HepG2 (cell line): ENCODE data around the gene FBXO48. TPM values are rescaled to one million over a fixed set of nuclear protein-coding genes. Genes with fewer than 3 reads are reported as not detected.

Experiments
- IKZF4 ChIP-seq: sonication (generic); formaldehyde crosslinking; IDR thresholded peaks from 2 replicates; pipeline ENCODE4 v1.5.1; 2020; ENCODE audit warnings: borderline replicate concordance, mild to moderate bottlenecking, low read depth, missing genetic modification reagents; ENCODE audit errors: not compliant biosample characterization
- MATR3 ChIP-seq: sonication (generic); formaldehyde crosslinking; IDR thresholded peaks from 2 replicates; pipeline ENCODE4 v1.4.0; 2020; ENCODE audit warnings: missing genetic modification reagents
- MED1 ChIP-seq: sonication (generic); formaldehyde crosslinking; IDR thresholded peaks from 2 replicates; pipeline ENCODE4 v1.4.0; 2020; ENCODE audit warnings: missing genetic modification reagents
- MEIS1 ChIP-seq: sonication (generic); formaldehyde crosslinking; IDR thresholded peaks from 2 replicates; pipeline ENCODE4 v1.9.0; 2021; ENCODE audit warnings: mild to moderate bottlenecking, missing genetic modification reagents, moderate library complexity, borderline replicate concordance
- MYNN ChIP-seq: sonication (generic); formaldehyde crosslinking; IDR thresholded peaks from 2 replicates; pipeline ENCODE4 v1.4.0; 2020; ENCODE audit warnings: mild to moderate bottlenecking, low read depth, missing genetic modification reagents
- PHB2 ChIP-seq: fragments of 450-650 bp; IDR thresholded peaks from 2 replicates; pipeline ENCODE4 v1.6.1; 2018; ENCODE audit not compliant: partially characterized antibody
- SOX6 ChIP-seq, 2 experiments: fragments of 450-650 bp in 1 of 2; sonication (generic) in 1 of 2; formaldehyde crosslinking in 1 of 2; IDR thresholded peaks; 2 replicates each; pipeline versions ENCODE4 v1.4.0 to v1.6.1; 2017 to 2020; ENCODE audit warnings: antibody characterized with exemption in 1 of 2, mild to moderate bottlenecking in 1 of 2, missing genetic modification reagents in 1 of 2
- TRIM24 ChIP-seq: sonication (generic); formaldehyde crosslinking; IDR thresholded peaks from 2 replicates; pipeline ENCODE4 v1.8.0; 2022; ENCODE audit warnings: mild to moderate bottlenecking, missing genetic modification reagents
- ZNF569 ChIP-seq: sonication (generic); formaldehyde crosslinking; IDR thresholded peaks from 2 replicates; pipeline ENCODE4 v1.5.0; 2020; ENCODE audit warnings: mild to moderate bottlenecking, missing genetic modification reagents, moderate library complexity, borderline replicate concordance
- ZNF607 ChIP-seq: sonication (generic); formaldehyde crosslinking; IDR thresholded peaks from 2 replicates; pipeline ENCODE4 v1.5.1; 2020; ENCODE audit warnings: missing genetic modification reagents, mild to moderate bottlenecking, borderline replicate concordance
- polyA plus RNA-seq, 8 experiments: library from polyadenylated mRNA; depleted of rRNA in 3 of 8; stranded (reverse) in 7 of 8; unstranded in 1 of 8; fragments of >200 nt; fragmentation: Illumina TruSeq in 4 of 8; extraction: Trizol in 4 of 8; gene quantifications; 2 replicates each; pipeline versions ENCODE4 v1.2.1 to v1.2.3, GENCODE V29; 2011 to 2016; ENCODE audit warnings: low read depth in 4 of 8, missing spikeins in 1 of 8, mixed read lengths in 1 of 8; ENCODE audit not compliant: insufficient read depth in 1 of 8
- total RNA-seq, 5 experiments: library from RNA; depleted of rRNA; stranded (reverse); fragments of >200 nt; fragmentation: Illumina TruSeq; extraction: Trizol; gene quantifications; 2 replicates each; pipeline ENCODE4 v1.2.3, GENCODE V29; 2016; ENCODE audit warnings: low read depth in 1 of 5
- TF ChIP-seq, protein P1 (sequence below): sonication (generic); formaldehyde crosslinking; IDR thresholded peaks from 2 replicates; pipeline ENCODE4 v1.5.1; 2020; ENCODE audit warnings: mild to moderate bottlenecking, moderate library complexity, missing genetic modification reagents
- TF ChIP-seq, protein P2 (sequence below): IDR thresholded peaks from 2 replicates; pipeline ENCODE4 v1.6.1; 2016; ENCODE audit warnings: missing compliant biosample characterization, missing genetic modification reagents, borderline replicate concordance
- TF ChIP-seq, protein P3 (sequence below): sonication (generic); formaldehyde crosslinking; conservative IDR thresholded peaks from 2 replicates; pipeline ENCODE4 v1.5.0; 2020; ENCODE audit warnings: missing genetic modification reagents
- TF ChIP-seq, protein P4 (sequence below): sonication (generic); formaldehyde crosslinking; IDR thresholded peaks from 2 replicates; pipeline ENCODE4; 2020; ENCODE audit warnings: missing genetic modification reagents, mild to moderate bottlenecking, borderline replicate concordance
- TF ChIP-seq, protein P5 (sequence below): sonication (generic); formaldehyde crosslinking; IDR thresholded peaks from 2 replicates; pipeline ENCODE4 v1.5.0; 2020; ENCODE audit warnings: mild to moderate bottlenecking, missing genetic modification reagents, borderline replicate concordance

Gene FBXO48
- total and polyA plus RNA-seq, 2 of the 13 experiments (the other 11 are each of a cell fraction or from before 2014, with no cell fraction given): 0.42 to 1.1 TPM

DNA sequence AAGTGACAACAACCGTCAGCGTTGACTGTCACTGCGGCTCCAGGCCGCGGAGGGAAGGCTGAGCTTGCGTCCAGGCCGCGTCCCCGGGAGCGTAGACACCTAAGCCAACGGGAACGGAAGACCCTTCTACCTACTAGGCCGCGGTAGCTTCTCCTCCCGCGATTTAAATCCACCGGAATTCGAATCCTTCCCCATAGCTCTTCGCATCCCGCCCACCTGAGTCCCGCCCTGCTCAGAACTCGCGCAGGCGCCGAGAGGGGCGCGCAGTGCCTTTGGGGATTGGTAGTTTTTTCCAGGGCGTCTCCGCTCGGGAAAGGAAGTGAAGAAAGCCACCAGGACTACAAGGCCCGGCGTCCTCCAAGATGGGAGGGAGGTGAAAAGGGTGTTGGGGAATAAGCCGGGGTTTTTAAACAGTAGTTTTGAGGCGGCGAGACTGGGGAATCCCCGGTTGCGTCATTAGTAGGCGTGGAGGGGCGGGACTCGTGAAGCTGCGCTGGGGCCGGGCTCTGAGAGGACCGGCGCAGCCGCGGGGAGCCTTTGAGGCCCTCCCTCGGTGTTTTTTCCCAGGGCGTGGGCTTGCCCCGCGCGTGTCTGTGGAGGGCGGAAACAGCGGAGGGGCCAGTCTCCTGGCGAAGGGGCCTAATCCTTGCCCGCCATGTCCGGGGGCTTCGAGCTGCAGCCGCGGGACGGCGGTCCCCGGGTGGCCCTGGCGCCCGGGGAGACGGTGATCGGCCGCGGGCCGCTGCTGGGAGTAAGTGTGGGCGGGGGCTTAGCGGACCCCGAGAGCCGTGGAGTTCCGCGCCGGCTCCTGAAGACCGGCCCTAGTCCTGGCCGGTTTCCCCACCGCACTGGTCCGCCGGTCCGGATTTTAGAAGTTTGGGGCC, at the start of gene FBXO48, which contains the start of gene APLF (continued):
- TF ChIP-seq SOX6 (IDR thresholded peaks at IDR 0.05) (no peak), SOX6 (CRISPR knock-in tag; IDR thresholded peaks at IDR 0.05) (peak; percentile 69; the same call in 1 of the 2 replicates), ZNF607 (CRISPR knock-in tag) (peak; percentile 37; the same call in 1 of the 2 replicates), MEIS1 (CRISPR knock-in tag) (peak; percentile 69; the same call in 1 of the 2 replicates), MYNN (CRISPR knock-in tag) (no peak; the same call in 1 of the 2 replicates), MATR3 (CRISPR knock-in tag) (no peak), ZNF569 (CRISPR knock-in tag) (no peak), TRIM24 (no peak), PHB2 (no peak), IKZF4 (CRISPR knock-in tag) (no peak), MED1 (peak; percentile 66)
- TF ChIP-seq, protein P1, sequence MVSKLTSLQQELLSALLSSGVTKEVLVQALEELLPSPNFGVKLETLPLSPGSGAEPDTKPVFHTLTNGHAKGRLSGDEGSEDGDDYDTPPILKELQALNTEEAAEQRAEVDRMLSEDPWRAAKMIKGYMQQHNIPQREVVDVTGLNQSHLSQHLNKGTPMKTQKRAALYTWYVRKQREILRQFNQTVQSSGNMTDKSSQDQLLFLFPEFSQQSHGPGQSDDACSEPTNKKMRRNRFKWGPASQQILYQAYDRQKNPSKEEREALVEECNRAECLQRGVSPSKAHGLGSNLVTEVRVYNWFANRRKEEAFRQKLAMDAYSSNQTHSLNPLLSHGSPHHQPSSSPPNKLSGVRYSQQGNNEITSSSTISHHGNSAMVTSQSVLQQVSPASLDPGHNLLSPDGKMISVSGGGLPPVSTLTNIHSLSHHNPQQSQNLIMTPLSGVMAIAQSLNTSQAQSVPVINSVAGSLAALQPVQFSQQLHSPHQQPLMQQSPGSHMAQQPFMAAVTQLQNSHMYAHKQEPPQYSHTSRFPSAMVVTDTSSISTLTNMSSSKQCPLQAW (CRISPR knock-in tag): 0 out of 2 replicates have a peak, but pooled peaks have one; percentile 58
- TF ChIP-seq, protein P2, sequence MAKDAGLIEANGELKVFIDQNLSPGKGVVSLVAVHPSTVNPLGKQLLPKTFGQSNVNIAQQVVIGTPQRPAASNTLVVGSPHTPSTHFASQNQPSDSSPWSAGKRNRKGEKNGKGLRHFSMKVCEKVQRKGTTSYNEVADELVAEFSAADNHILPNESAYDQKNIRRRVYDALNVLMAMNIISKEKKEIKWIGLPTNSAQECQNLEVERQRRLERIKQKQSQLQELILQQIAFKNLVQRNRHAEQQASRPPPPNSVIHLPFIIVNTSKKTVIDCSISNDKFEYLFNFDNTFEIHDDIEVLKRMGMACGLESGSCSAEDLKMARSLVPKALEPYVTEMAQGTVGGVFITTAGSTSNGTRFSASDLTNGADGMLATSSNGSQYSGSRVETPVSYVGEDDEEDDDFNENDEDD (CRISPR knock-in tag): peak; percentile 99
- TF ChIP-seq, protein P3, sequence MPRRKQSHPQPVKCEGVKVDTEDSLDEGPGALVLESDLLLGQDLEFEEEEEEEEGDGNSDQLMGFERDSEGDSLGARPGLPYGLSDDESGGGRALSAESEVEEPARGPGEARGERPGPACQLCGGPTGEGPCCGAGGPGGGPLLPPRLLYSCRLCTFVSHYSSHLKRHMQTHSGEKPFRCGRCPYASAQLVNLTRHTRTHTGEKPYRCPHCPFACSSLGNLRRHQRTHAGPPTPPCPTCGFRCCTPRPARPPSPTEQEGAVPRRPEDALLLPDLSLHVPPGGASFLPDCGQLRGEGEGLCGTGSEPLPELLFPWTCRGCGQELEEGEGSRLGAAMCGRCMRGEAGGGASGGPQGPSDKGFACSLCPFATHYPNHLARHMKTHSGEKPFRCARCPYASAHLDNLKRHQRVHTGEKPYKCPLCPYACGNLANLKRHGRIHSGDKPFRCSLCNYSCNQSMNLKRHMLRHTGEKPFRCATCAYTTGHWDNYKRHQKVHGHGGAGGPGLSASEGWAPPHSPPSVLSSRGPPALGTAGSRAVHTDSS (CRISPR knock-in tag): no peak; the same call in 1 of the 2 replicates
- TF ChIP-seq, protein P4, sequence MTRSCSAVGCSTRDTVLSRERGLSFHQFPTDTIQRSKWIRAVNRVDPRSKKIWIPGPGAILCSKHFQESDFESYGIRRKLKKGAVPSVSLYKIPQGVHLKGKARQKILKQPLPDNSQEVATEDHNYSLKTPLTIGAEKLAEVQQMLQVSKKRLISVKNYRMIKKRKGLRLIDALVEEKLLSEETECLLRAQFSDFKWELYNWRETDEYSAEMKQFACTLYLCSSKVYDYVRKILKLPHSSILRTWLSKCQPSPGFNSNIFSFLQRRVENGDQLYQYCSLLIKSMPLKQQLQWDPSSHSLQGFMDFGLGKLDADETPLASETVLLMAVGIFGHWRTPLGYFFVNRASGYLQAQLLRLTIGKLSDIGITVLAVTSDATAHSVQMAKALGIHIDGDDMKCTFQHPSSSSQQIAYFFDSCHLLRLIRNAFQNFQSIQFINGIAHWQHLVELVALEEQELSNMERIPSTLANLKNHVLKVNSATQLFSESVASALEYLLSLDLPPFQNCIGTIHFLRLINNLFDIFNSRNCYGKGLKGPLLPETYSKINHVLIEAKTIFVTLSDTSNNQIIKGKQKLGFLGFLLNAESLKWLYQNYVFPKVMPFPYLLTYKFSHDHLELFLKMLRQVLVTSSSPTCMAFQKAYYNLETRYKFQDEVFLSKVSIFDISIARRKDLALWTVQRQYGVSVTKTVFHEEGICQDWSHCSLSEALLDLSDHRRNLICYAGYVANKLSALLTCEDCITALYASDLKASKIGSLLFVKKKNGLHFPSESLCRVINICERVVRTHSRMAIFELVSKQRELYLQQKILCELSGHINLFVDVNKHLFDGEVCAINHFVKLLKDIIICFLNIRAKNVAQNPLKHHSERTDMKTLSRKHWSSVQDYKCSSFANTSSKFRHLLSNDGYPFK (CRISPR knock-in tag): peak; percentile 65
- TF ChIP-seq, protein P5, sequence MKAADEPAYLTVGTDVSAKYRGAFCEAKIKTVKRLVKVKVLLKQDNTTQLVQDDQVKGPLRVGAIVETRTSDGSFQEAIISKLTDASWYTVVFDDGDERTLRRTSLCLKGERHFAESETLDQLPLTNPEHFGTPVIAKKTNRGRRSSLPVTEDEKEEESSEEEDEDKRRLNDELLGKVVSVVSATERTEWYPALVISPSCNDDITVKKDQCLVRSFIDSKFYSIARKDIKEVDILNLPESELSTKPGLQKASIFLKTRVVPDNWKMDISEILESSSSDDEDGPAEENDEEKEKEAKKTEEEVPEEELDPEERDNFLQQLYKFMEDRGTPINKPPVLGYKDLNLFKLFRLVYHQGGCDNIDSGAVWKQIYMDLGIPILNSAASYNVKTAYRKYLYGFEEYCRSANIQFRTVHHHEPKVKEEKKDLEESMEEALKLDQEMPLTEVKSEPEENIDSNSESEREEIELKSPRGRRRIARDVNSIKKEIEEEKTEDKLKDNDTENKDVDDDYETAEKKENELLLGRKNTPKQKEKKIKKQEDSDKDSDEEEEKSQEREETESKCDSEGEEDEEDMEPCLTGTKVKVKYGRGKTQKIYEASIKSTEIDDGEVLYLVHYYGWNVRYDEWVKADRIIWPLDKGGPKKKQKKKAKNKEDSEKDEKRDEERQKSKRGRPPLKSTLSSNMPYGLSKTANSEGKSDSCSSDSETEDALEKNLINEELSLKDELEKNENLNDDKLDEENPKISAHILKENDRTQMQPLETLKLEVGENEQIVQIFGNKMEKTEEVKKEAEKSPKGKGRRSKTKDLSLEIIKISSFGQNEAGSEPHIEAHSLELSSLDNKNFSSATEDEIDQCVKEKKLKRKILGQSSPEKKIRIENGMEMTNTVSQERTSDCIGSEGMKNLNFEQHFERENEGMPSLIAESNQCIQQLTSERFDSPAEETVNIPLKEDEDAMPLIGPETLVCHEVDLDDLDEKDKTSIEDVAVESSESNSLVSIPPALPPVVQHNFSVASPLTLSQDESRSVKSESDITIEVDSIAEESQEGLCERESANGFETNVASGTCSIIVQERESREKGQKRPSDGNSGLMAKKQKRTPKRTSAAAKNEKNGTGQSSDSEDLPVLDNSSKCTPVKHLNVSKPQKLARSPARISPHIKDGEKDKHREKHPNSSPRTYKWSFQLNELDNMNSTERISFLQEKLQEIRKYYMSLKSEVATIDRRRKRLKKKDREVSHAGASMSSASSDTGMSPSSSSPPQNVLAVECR: peak; percentile 94
